HepG2 (cell line): ENCODE measurements around the gene SMAD7. TPM values are rescaled to one million over a fixed set of nuclear protein-coding genes. Genes with fewer than 3 reads are reported as not detected.

Experiments used
- ARNT ChIP-seq: fragments of 450-650 bp; IDR thresholded peaks from 2 replicates; pipeline ENCODE4 v1.6.1; 2017
- CHCHD3 ChIP-seq: sonication (generic); formaldehyde crosslinking; IDR thresholded peaks from 2 replicates; pipeline ENCODE4 v1.8.0; 2022; ENCODE audit warnings: mild to moderate bottlenecking, missing genetic modification reagents, moderate library complexity
- FOXO1 ChIP-seq: sonication (generic); formaldehyde crosslinking; IDR thresholded peaks from 2 replicates; pipeline ENCODE4 v1.4.0; 2020; ENCODE audit warnings: missing genetic modification reagents
- HDAC1 ChIP-seq: sonication (generic); formaldehyde crosslinking; IDR thresholded peaks from 2 replicates; pipeline ENCODE4 v1.5.1; 2020; ENCODE audit warnings: mild to moderate bottlenecking, missing genetic modification reagents
- HMG20B ChIP-seq: conservative IDR thresholded peaks from 2 replicates; pipeline ENCODE4 v1.6.1; 2016; ENCODE audit warnings: missing genetic modification reagents, missing compliant biosample characterization
- KMT2A ChIP-seq: sonication (generic); formaldehyde crosslinking; IDR thresholded peaks from 2 replicates; pipeline ENCODE4 v1.4.0; 2020; ENCODE audit warnings: missing genetic modification reagents
- LCORL ChIP-seq, 2 experiments: fragments of 450-650 bp in 1 of 2; sonication (generic) in 1 of 2; formaldehyde crosslinking in 1 of 2; IDR thresholded peaks; 2 replicates each; pipeline versions ENCODE4 v1.5.0 to v1.6.1; 2017 to 2020; ENCODE audit warnings: antibody characterized with exemption in 1 of 2, missing genetic modification reagents in 1 of 2
- MIXL1 ChIP-seq: IDR thresholded peaks from 2 replicates; pipeline ENCODE4 v1.6.1; 2016
- MXD4 ChIP-seq: IDR thresholded peaks from 2 replicates; pipeline ENCODE4 v1.6.1; 2016; ENCODE audit warnings: mild to moderate bottlenecking, missing biosample characterization, missing genetic modification reagents
- NFATC3 ChIP-seq: sonication (generic); formaldehyde crosslinking; IDR thresholded peaks from 2 replicates; pipeline ENCODE4 v1.5.1; 2020; ENCODE audit warnings: mild to moderate bottlenecking, missing genetic modification reagents
- PAX8 ChIP-seq: sonication (generic); formaldehyde crosslinking; IDR thresholded peaks from 2 replicates; pipeline ENCODE4 v1.8.0; 2022; ENCODE audit warnings: mild to moderate bottlenecking, missing genetic modification reagents, borderline replicate concordance
- PHF21A ChIP-seq: sonication (generic); formaldehyde crosslinking; IDR thresholded peaks from 2 replicates; pipeline ENCODE4 v1.5.0; 2020; ENCODE audit warnings: mild to moderate bottlenecking, missing genetic modification reagents
- PPARG ChIP-seq: conservative IDR thresholded peaks from 2 replicates; pipeline ENCODE4 v1.6.1; 2016; ENCODE audit warnings: missing biosample characterization, missing genetic modification reagents
- RARG ChIP-seq: sonication (generic); formaldehyde crosslinking; IDR thresholded peaks from 2 replicates; pipeline ENCODE4 v1.4.0; 2020; ENCODE audit warnings: low read depth, mild to moderate bottlenecking, missing genetic modification reagents
- RXRA ChIP-seq: sonication (generic); formaldehyde crosslinking; IDR thresholded peaks from 2 replicates; pipeline ENCODE4 v1.5.1; 2020; ENCODE audit warnings: missing genetic modification reagents
- SETDB1 ChIP-seq: sonication (generic); formaldehyde crosslinking; IDR thresholded peaks from 2 replicates; pipeline ENCODE4 v1.5.1; 2020; ENCODE audit warnings: missing genetic modification reagents, mild to moderate bottlenecking, borderline replicate concordance
- SKI ChIP-seq: fragments of 450-650 bp; IDR thresholded peaks from one replicate; pipeline ENCODE4 v1.6.1; 2018; ENCODE audit warnings: mild to moderate bottlenecking; ENCODE audit not compliant: partially characterized antibody
- ZBTB7B ChIP-seq: sonication (generic); formaldehyde crosslinking; IDR thresholded peaks from 2 replicates; pipeline ENCODE4 v1.4.0; 2020; ENCODE audit warnings: missing genetic modification reagents
- ZNF382 ChIP-seq: sonication (generic); formaldehyde crosslinking; IDR thresholded peaks from 2 replicates; pipeline ENCODE4 v1.5.0; 2020; ENCODE audit warnings: missing genetic modification reagents, mild to moderate bottlenecking, borderline replicate concordance
- ZNF430 ChIP-seq: sonication (generic); formaldehyde crosslinking; IDR thresholded peaks from 2 replicates; pipeline ENCODE4 v1.9.0; 2021; ENCODE audit warnings: mild to moderate bottlenecking, missing genetic modification reagents
- polyA plus RNA-seq, 8 experiments: library from polyadenylated mRNA; depleted of rRNA in 3 of 8; stranded (reverse) in 7 of 8; unstranded in 1 of 8; fragments of >200 nt; fragmentation: Illumina TruSeq in 4 of 8; extraction: Trizol in 4 of 8; gene quantifications; 2 replicates each; pipeline versions ENCODE4 v1.2.1 to v1.2.3, GENCODE V29; 2011 to 2016; ENCODE audit warnings: low read depth in 4 of 8, missing spikeins in 1 of 8, mixed read lengths in 1 of 8; ENCODE audit not compliant: insufficient read depth in 1 of 8
- total RNA-seq, 5 experiments: library from RNA; depleted of rRNA; stranded (reverse); fragments of >200 nt; fragmentation: Illumina TruSeq; extraction: Trizol; gene quantifications; 2 replicates each; pipeline ENCODE4 v1.2.3, GENCODE V29; 2016; ENCODE audit warnings: low read depth in 1 of 5
- TF ChIP-seq, protein P1 (sequence below): sonication (generic); formaldehyde crosslinking; IDR thresholded peaks from 2 replicates; pipeline ENCODE4 v1.4.0; 2020; ENCODE audit warnings: missing genetic modification reagents
- TF ChIP-seq, protein P2 (sequence below): sonication (generic); formaldehyde crosslinking; IDR thresholded peaks from 2 replicates; pipeline ENCODE4 v1.5.0; 2020; ENCODE audit warnings: missing genetic modification reagents, mild to moderate bottlenecking, borderline replicate concordance
- TF ChIP-seq, protein P3 (sequence below): IDR thresholded peaks from 2 replicates; pipeline ENCODE4 v1.6.1; 2016
- TF ChIP-seq, protein P4 (sequence below): sonication (generic); IDR thresholded peaks from 2 replicates; pipeline ENCODE4 v1.6.1; 2016; ENCODE audit warnings: low read depth, borderline replicate concordance
- TF ChIP-seq, protein P5 (sequence below): sonication (generic); formaldehyde crosslinking; IDR thresholded peaks from 2 replicates; pipeline ENCODE4 v1.4.0; 2020; ENCODE audit warnings: mild to moderate bottlenecking, missing genetic modification reagents
- TF ChIP-seq, protein P6 (sequence below): IDR thresholded peaks from 2 replicates; pipeline ENCODE4 v1.6.1; 2012; ENCODE audit warnings: inconsistent platforms

SMAD7 gene
- total and polyA plus RNA-seq, 2 of the 13 experiments (the other 11 are each of a cell fraction or from before 2014, with no cell fraction given): 17.4 to 24.7 TPM

DNA sequence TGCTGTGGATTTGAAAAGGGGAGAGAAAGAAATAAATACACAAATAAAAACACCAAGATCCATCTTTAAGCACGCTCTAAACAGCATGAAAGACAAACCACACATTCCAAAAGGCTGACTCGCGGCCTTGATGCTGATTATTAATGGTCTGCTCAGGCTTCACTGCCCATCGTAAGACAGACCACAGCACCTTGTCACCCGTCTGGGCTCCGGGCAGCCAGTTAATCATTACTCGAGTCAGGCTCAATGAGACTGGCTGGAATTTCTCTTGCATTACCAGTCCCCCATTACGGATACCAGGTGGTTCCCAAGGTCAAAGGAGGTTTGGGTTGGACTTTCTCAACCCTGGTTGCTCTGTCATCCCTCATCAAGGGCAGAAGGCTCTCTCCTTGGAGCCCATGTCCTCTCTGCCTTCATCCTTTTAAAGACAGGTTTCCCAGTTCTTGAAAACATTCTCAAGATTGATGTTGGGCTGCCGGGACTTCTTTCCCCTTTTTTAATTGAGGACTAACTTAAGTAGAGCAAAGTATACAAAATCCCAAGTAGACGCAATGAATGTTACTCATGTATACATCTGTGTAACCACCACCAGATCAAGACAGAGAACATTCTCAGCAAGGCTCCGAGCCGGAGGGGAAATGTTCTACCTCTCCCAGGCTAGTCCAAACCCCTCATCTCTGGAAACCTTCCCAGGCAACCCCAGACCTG, 8.1 kb downstream of the SMAD7 start (continued):
- TF ChIP-seq, protein P1, sequence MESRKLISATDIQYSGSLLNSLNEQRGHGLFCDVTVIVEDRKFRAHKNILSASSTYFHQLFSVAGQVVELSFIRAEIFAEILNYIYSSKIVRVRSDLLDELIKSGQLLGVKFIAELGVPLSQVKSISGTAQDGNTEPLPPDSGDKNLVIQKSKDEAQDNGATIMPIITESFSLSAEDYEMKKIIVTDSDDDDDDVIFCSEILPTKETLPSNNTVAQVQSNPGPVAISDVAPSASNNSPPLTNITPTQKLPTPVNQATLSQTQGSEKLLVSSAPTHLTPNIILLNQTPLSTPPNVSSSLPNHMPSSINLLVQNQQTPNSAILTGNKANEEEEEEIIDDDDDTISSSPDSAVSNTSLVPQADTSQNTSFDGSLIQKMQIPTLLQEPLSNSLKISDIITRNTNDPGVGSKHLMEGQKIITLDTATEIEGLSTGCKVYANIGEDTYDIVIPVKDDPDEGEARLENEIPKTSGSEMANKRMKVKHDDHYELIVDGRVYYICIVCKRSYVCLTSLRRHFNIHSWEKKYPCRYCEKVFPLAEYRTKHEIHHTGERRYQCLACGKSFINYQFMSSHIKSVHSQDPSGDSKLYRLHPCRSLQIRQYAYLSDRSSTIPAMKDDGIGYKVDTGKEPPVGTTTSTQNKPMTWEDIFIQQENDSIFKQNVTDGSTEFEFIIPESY: no peak
- 0 out of 2 replicates have a peak, but pooled peaks have one; percentile 10 for TF ChIP-seq FOXO1 (CRISPR knock-in tag)
- TF ChIP-seq, protein P2, sequence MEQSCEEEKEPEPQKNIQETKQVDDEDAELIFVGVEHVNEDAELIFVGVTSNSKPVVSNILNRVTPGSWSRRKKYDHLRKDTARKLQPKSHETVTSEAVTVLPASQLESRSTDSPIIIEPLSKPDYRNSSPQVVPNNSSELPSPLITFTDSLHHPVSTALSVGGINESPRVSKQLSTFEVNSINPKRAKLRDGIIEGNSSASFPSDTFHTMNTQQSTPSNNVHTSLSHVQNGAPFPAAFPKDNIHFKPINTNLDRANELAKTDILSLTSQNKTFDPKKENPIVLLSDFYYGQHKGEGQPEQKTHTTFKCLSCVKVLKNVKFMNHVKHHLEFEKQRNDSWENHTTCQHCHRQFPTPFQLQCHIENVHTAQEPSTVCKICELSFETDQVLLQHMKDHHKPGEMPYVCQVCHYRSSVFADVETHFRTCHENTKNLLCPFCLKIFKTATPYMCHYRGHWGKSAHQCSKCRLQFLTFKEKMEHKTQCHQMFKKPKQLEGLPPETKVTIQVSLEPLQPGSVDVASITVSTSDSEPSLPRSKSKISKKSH (CRISPR knock-in tag): no peak
- TF ChIP-seq RARG (CRISPR knock-in tag): no peak
- TF ChIP-seq ARNT: no peak
- TF ChIP-seq, protein P3, sequence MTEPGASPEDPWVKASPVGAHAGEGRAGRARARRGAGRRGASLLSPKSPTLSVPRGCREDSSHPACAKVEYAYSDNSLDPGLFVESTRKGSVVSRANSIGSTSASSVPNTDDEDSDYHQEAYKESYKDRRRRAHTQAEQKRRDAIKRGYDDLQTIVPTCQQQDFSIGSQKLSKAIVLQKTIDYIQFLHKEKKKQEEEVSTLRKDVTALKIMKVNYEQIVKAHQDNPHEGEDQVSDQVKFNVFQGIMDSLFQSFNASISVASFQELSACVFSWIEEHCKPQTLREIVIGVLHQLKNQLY (CRISPR knock-in tag): peak; percentile 67; the same call in 1 of the 2 replicates
- TF ChIP-seq NFATC3 (CRISPR knock-in tag): no peak
- TF ChIP-seq HMG20B (CRISPR knock-in tag): 0 out of 2 replicates have a peak, but pooled peaks have one; percentile 52
- peak; percentile 54; the same call in 1 of the 2 replicates for TF ChIP-seq MIXL1 (CRISPR knock-in tag)
- no peak for TF ChIP-seq ZNF382 (CRISPR knock-in tag)
- TF ChIP-seq, protein P4, sequence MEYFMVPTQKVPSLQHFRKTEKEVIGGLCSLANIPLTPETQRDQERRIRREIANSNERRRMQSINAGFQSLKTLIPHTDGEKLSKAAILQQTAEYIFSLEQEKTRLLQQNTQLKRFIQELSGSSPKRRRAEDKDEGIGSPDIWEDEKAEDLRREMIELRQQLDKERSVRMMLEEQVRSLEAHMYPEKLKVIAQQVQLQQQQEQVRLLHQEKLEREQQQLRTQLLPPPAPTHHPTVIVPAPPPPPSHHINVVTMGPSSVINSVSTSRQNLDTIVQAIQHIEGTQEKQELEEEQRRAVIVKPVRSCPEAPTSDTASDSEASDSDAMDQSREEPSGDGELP: peak; percentile 88; the same call in 1 of the 2 replicates
- TF ChIP-seq ZNF430 (CRISPR knock-in tag): 0 out of 2 replicates have a peak, but pooled peaks have one; percentile 46
- peak; percentile 75 for TF ChIP-seq HDAC1 (CRISPR knock-in tag)
- peak; percentile 83; the same call in 1 of the 2 replicates for TF ChIP-seq ZBTB7B (CRISPR knock-in tag)
- no peak for TF ChIP-seq PAX8 (CRISPR knock-in tag)
- peak; percentile 83 for TF ChIP-seq KMT2A (CRISPR knock-in tag)
- peak; percentile 68 for TF ChIP-seq PHF21A (CRISPR knock-in tag)
- TF ChIP-seq PPARG: peak; percentile 48; the same call in 1 of the 2 replicates
- no peak; the same call in 1 of the 2 replicates for TF ChIP-seq LCORL (IDR thresholded peaks at IDR 0.05)
- TF ChIP-seq LCORL (CRISPR knock-in tag; IDR thresholded peaks at IDR 0.05): peak; percentile 92
- TF ChIP-seq, protein P5, sequence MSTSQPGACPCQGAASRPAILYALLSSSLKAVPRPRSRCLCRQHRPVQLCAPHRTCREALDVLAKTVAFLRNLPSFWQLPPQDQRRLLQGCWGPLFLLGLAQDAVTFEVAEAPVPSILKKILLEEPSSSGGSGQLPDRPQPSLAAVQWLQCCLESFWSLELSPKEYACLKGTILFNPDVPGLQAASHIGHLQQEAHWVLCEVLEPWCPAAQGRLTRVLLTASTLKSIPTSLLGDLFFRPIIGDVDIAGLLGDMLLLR (CRISPR knock-in tag): no peak
- TF ChIP-seq MXD4 (CRISPR knock-in tag): 0 out of 2 replicates have a peak, but pooled peaks have one; percentile 18
- no peak for TF ChIP-seq SETDB1 (CRISPR knock-in tag)
- peak; percentile 71; the same call in 1 of the 2 replicates for TF ChIP-seq RXRA (CRISPR knock-in tag)
- TF ChIP-seq, protein P6, sequence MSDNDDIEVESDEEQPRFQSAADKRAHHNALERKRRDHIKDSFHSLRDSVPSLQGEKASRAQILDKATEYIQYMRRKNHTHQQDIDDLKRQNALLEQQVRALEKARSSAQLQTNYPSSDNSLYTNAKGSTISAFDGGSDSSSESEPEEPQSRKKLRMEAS: peak; percentile 47; the same call in 1 of the 2 replicates
- TF ChIP-seq CHCHD3 (CRISPR knock-in tag): no peak
- TF ChIP-seq SKI: peak; percentile 92
